HG02870 (cell line): ENCODE data around the gene RMC1.
"Not testable (repeated sequence)": the region's sequence is repeated elsewhere in the genome, so short reads cannot be mapped to it uniquely, and the experiment has no call there.

Experiments used
- ATAC-seq: cut with Tn5 transposase; IDR thresholded peaks from one replicate; pipeline ENCODE4 v1.9.1; 2021; ENCODE audit warnings: mild to moderate bottlenecking, moderate library complexity; ENCODE audit not compliant: unreplicated experiment

The RMC1 gene

GRCh38 chr18:23495723-23496440 lies 7.4 kb upstream of the RMC1 start:
- no peak for ATAC-seq

DNA sequence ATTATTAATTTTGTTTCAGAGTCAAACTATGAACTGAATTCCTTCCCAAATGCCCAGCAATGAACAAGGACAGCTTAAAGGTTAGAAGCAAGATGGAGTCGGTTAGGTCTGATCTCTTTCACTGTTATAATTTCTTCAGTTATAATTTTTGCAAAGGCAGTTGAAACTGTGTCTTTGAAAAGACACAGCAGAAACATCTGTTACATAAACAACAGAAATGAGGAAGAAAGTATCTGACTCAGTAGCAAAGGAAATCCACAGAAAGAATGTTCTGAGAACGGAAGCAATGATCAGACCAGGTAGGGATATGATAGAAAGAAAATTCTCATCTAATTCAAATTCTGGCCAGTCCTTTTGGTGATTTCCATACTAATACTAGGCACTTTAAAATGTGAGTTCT lies 5.2 kb upstream of the RMC1 start:
- no peak for ATAC-seq

DNA sequence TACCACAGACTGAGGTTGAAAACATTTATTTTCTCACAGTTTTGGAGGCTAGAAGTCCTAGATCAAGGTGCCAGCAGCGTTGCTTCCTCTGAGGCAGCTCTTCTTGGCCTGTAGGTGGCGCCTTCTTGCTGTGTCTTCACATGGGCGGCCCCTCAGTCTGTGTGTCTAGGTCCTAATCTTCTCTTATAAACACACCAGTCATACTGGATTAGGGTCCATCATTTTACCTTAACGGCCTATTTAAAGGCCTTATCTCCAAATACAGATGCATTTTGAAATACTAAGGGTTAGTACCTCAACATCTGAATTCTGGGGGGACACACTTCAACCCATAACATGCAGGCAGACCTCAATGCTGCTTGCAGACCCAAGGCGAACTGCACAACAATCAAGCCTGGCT lies 4.4 kb upstream of the RMC1 start:
- ATAC-seq = peak; percentile 32

DNA sequence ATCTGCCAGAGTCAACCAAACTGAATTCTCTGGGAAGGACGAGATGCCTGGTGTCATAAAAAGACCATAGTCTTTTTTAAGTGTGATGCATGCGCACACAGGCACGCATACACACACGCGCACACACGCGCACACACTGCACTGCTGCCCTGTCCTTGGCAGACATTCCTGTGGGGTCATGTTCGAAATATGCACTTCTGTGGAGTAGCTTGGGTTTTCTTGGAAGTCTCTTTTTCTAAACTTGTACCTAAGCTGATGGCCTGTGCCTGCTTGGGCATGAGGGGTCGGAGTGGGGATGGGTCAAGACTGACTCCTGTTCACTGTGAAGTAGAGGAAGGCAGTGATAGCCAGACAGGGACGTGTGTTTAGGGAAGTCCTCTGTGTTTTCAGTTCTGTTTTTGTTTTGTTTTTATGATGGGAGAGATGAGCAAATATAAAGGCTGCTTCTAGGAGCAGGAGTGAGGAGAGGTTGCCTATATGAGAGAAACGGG lies 4.0 kb upstream of the RMC1 start:
- no peak for ATAC-seq

- ATAC-seq = no peak
Observed at GRCh38 chr18:23501626-23502025, 1.7 kb upstream of the RMC1 start.

GRCh38 chr18:23502516-23503037 lies 734 bp upstream of the RMC1 start:
- ATAC-seq = no peak

- ATAC-seq = no peak
Observed at GRCh38 chr18:23503963-23504344, 643 bp downstream of the RMC1 start.

DNA sequence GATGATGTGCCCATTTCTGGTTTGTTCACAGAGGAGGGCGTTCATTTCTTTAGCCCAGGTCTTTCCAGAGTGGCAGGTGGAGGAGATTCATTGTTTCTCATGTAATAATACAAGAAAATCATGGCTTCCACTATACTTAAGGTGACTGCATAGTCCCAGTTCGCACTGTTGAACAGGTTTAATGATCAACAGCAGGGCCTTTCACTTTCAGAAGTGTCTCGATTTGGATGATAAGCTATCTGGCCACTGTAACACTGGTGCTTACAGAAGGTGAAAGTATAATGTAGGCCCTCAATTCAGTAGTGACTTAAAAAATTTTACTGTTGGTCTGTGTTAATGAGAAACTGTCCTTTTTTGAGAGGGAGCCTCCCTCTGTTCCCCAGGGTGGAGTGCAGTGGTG lies 1.4 kb downstream of the RMC1 start:
- peak; percentile 40 for ATAC-seq

GRCh38 chr18:23506393-23506792 lies 3.1 kb downstream of the RMC1 start:
- ATAC-seq = no peak

DNA sequence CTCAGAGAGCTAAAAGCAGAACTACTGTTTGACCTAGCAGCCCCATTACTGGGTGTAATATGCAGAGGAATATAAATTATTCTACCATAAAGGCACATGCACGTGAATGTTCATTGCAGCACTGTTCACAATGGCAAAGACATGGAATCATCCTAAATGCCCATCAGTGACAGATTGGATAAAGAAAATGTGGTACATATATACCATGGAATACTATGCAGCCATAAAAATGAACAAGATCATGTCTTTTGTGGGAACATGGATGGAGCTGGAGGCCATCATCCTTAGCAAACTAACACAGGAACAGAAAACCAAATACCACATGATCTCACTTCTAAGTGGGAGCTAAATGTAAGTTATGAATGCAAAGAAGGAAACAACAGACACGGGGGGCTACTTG lies 7.6 kb downstream of the RMC1 start:
- ATAC-seq = not testable (repeated sequence)

DNA sequence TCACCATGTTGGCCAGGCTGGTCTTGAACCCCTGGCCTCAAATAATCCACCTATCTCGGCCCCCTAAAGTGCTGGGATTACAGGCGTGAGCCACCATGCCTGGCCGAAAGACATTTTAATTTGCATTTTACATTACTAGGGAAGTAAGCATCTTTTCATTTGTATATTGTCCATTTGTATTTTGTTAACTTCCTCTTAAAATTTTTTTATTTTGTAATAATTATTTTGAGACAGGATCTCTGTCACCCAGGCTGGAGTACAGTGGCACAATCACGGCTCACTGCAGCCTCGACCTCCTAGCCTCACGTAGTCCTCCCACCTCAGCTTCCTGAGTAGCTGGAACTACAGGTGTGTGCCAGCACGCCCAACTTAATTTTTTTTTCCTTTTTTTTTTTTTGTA lies 8.9 kb downstream of the RMC1 start:
- ATAC-seq = not testable (repeated sequence)

GRCh38 chr18:23512641-23513040 lies 9.3 kb downstream of the RMC1 start:
- ATAC-seq = no peak

GRCh38 chr18:23515911-23516546 lies 12.7 kb downstream of the RMC1 start:
- peak; percentile 91 for ATAC-seq

- no peak for ATAC-seq
Observed at GRCh38 chr18:23519734-23520133, 16.4 kb downstream of the RMC1 start.

- ATAC-seq = no peak
Observed at GRCh38 chr18:23521271-23521670, 18.0 kb downstream of the RMC1 start.

- ATAC-seq = no peak
Observed at GRCh38 chr18:23521907-23522306, 18.6 kb downstream of the RMC1 start.

DNA sequence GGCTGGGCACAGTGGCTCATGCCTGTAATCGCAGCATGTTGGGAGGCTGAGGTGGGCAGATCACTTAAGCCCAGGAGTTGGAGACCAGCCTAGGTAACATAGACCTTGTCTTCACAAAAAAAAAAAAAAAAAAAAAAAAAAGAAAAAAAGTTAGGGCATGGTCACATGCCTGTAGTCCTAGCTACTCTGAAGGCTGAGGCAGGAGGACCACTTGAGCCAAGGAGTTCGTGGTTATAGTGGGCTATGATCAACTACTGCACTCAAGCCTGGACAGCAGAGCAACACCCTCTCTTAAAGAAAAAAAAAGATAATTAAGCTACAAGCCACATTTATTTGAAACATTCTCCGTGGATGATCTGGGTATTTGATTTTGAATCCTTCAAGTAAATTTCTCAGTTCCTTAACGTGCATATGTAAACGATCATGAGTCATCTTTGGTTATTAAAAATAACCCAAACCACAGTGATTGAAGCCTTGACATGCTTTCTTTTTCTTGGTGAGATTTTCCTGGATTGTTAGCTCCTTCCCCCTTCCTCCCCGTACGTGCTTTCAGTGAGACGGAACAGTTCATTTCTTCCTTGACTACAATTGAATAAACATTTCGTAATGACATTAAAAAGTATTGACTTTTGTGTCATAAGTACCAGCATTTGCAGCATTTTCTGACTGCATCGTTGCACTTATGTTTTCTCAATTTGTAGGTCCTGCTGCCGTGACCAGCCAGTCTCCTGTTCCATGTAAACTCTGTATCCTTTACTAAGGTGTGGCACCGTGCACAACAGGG lies 20.3 kb downstream of the RMC1 start:
- ATAC-seq = peak; percentile 52

DNA sequence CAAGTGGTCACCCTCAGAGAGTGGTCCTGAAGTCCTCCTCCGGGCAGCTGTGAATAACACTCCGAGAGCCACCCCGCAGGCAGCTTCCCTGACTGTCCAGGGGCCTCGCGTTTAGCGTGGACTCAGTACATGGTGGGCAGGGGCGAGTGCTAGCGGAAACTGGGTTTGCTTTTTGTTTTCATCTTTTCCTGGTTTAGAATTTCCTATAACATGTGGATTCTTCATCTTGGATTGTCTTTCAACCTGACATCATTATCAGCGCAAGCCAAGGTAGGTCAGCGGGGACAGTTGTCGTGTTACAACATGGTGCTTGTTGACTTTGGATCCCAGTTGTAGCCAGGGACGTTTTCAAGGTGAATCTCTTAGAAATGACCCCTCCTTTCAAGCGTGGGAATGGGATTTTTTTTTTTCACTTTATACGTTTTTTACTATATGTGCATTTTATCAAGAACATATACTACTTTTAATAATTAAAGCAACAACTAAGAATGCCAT lies 20.9 kb downstream of the RMC1 start:
- no peak for ATAC-seq

DNA sequence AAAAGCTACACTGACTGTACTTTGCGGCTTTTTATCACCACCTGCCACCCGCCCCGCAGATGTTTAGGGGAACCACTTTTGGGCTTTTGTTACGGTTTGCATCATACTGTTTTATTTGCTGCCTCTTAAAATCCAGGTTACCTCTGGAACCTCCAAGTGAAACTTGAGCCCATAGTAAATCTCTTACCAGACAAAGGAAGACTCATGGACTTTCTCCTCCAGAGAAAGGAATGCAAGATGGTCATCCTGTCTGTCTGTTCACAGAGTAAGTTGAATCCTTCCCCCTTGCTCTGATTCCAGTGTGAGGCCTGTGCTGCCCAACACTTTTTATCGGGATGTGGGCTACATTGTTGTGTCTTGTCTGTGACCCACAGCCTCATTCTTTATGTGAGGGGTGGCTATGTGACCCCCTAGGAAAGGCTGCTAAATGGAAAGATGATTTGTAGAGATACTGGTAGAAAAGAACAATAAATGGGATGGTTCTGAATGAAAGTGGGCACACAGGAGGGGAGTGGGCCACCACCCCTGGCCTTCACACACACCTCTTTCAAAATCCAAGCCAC lies 23.3 kb downstream of the RMC1 start:
- ATAC-seq = no peak

DNA sequence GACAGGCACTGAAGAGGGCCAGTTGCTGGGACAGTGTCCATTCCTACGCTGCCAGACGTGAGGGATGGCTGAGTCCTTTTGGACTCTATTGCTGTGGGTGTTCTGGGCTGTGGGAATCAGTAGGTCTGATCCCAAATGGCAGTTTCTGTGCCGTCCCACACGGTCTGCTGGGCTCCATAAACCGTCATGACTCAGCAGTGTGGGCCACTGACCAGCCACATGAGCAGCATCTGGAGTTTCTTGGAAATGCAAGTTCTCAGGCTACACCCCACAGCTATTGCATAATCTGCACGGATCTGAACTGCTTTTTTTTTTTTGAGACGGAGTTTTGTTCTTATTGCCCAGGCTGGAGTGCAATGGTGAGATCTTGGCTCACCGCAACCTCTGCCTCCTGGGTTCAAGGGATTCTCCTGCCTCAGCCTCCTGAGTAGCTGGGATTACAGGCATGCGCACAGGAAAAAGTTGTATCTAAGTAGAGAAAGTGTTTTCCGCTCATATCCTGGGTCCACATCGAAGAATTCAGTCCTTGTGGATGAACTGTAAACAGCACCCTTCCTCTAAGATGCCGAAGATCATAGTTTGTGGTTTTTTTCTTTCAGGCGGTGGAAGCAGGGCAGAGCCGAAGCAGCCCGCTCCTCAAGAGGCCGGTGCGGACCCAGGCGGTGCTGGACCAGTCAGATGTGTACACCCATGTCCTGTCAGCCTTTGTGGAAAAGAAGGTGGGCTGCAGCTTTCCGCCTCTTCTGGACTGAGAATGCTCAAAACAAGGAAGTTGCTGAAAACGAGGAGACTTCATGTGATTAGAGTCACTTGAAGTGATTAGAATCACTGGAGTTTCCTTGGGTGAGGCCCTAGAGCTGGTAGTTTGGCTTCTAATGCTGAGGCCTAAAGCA lies 25.5 kb downstream of the RMC1 start:
- ATAC-seq = no peak
